NCI-H446 (cell line): ENCODE measurements around the gene JAKMIP1.

Source experiments
- DNase-seq, 2 experiments: peaks; one replicate each; lab custom pipeline; 2025; lab: John Stamatoyannopoulos, UW

Gene JAKMIP1

GRCh38 chr4:6095023-6095752 lies 105.2 kb downstream of the JAKMIP1 start:
- no peak for DNase-seq

- DNase-seq: no peak
These were observed 106.7 kb downstream of the JAKMIP1 start for GRCh38 chr4:6093671-6094070.

GRCh38 chr4:6092971-6093370 lies 107.4 kb downstream of the JAKMIP1 start:
- no peak for DNase-seq

GRCh38 chr4:6092131-6092530 lies 108.2 kb downstream of the JAKMIP1 start:
- DNase-seq: no peak

- no peak for DNase-seq
These were observed 109.4 kb downstream of the JAKMIP1 start for GRCh38 chr4:6090931-6091330.

- no peak for DNase-seq
These were observed 111.4 kb downstream of the JAKMIP1 start for GRCh38 chr4:6088950-6089349.

GRCh38 chr4:6087669-6088341 lies 112.5 kb downstream of the JAKMIP1 start:
- peak in 1 of 2 experiments; percentile 35 for DNase-seq

GRCh38 chr4:6086846-6087245 lies 113.5 kb downstream of the JAKMIP1 start:
- DNase-seq: no peak

- no peak for DNase-seq
These were observed 114.4 kb downstream of the JAKMIP1 start for GRCh38 chr4:6085691-6086628.

- DNase-seq: no peak
These were observed 115.2 kb downstream of the JAKMIP1 start for GRCh38 chr4:6085028-6085690.

- no peak for DNase-seq
These were observed 120.4 kb downstream of the JAKMIP1 start for GRCh38 chr4:6079965-6080364.

- DNase-seq: no peak
These were observed 121.8 kb downstream of the JAKMIP1 start for GRCh38 chr4:6078560-6078959.

GRCh38 chr4:6076391-6076790 lies 124.0 kb downstream of the JAKMIP1 start:
- DNase-seq: no peak

GRCh38 chr4:6074758-6075157 lies 125.6 kb downstream of the JAKMIP1 start:
- no peak for DNase-seq

- DNase-seq: no peak
These were observed 128.2 kb downstream of the JAKMIP1 start for GRCh38 chr4:6071959-6072720.

GRCh38 chr4:6071191-6071958 lies 129.0 kb downstream of the JAKMIP1 start:
- no peak for DNase-seq

GRCh38 chr4:6069845-6070709 lies 130.3 kb downstream of the JAKMIP1 start:
- DNase-seq: no peak

- no peak for DNase-seq
These were observed 131.4 kb downstream of the JAKMIP1 start for GRCh38 chr4:6068986-6069385.

- DNase-seq: no peak
These were observed 134.3 kb downstream of the JAKMIP1 start for GRCh38 chr4:6065934-6066590.
